GM21723 (cell line): ENCODE data around the gene AP5M1.
"Not testable (repeated sequence)": the region's sequence is repeated elsewhere in the genome, so short reads cannot be mapped to it uniquely, and the experiment has no call there.

ENCODE experiments used
- ATAC-seq: cut with Tn5 transposase; IDR thresholded peaks from one replicate; pipeline ENCODE4 v1.9.1; 2021; ENCODE audit warnings: mild to moderate bottlenecking, moderate library complexity; ENCODE audit not compliant: unreplicated experiment

The AP5M1 gene

DNA sequence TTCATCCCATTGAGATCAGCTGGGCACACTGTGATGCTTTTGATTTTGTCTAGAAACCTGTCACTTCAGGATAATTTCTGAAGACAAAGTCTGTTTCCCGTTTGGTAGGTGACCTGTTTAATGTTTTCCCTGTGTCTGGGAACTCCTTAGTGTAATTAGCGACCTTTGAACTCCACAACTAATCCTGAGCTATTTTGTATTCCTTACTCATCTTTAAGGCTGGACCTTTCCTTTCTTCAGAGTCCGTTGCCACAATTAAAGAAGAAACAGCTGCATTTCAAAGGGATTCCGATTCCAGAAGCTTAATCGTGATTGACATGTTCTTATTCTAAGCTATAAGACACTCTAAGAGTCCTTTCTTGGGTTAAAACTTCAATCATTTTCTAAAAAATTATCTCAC is 22.0 kb downstream of the AP5M1 start:
- no peak for ATAC-seq

DNA sequence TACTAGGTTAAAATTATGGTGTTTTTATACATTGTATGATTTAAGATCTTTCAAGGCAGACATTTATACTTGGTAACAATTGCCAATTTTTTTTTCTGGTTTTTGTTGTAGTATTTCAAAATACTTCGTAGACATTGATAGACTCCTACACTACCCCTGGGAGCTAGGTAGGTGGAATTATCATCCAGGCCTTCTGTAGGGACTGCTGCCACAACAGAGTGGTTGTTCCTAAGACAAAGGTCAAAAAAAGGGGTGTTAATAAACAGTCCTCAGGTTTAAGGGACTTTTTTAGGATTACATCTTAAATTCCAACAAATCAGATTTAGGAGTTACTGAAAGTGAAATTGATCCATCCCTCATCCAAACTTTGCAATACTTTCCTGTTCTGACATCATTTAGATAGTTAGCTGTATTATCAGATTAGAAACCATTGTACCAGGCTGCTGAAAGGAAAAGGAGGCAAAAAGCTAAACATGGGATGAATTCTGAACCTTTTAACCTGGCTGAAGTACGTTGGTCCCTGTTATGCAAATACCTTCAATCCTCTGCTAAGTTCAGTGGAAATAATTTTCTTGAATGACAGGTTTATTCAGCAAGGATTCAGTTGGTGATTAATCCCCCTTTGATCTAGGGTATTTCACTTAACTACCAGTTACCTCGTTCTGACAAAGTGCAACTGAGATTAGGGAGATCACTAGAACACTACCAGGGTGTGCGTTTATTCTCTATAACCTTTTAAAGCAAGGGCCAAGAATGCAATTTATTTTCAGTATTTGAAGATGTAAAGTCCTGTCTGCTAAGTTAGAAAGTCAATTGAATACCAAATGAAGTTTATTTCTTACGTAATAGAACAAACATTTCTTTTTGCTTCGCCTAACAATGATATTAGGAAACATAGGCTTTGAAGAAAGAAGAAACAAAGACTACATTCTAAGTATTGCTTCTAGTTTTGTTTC is 23.2 kb downstream of the AP5M1 start:
- ATAC-seq, result no peak

DNA sequence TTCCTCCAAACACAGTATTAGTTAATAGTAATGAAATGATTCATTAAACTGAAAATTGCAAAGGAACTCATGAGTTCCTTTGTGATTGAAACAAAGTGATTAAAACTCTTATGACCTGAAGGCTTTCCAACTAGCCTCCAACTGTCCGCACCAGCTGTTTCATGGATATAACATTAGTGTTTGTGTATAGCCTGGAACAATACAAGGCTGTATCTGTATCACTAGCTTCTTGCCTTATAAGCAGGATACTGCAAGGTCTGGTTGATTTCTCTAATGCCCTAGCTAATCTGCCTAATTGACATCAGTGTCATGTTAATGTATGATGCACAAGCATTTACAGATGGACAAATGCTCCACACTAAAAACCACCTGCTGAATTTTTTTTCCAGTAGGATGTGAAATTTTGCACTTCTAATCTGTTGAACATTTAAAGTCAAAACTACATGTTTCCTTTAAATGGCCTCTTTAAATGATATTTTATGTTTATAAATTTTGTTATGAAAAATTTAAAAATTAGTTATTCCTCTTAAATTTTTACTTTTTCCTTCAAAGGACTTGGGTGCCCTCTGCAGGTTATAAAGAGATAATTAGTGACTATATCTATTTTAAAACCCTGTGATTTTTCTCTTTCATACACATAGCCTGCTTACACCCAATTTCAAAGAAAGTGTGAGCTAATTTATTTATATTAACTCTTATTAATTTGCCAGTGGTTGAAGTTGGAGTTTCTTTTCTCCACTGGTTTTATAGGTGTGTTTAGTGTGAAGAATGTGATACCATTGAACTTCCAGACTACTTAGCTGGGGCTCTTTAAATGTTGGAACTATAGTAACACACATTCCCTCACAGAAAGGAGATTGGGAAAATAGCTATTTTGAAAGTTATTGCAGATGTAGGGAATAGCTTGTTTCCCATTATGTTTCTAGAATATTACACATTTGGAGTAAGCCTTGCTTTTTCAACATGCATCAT is 25.4 kb downstream of the AP5M1 start:
- ATAC-seq, result no peak

DNA sequence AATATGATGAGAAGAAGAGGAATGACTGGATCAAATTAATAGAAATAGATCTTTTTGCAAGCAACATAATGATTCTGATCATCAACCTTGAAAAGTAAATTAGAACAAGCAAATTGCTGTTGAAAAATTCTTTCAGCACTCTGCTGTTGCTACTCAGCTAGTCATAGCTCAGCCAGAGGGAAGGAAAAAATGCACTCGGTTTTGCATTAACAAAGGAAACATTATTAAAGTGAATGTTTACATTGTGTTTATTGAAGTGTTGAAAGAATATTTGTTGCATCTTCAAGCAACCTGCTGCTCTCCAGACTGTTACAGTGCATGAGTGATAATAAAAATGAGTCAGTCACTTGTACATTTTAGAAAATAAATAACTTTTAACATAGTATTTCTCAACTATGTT is 26.5 kb downstream of the AP5M1 start:
- no peak for ATAC-seq

DNA sequence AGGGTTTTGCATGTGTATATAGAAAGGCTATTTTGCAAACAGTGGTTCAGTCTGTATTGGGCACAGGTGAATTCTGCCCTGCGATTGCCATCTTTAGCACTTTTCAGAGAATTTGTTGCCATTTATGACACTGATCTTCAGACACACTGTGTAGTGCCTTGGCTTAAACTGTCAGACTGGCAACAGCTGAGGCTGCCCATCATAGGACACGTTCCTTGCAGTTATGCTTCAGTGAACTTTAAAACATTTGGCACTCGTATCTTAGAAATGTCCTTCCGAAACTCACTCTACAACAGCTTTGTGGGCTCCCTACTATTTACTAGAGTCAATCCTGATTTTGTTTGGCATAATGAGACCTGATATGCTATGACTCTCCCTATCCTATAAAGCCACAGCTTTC is 29.1 kb downstream of the AP5M1 start:
- no peak for ATAC-seq

DNA sequence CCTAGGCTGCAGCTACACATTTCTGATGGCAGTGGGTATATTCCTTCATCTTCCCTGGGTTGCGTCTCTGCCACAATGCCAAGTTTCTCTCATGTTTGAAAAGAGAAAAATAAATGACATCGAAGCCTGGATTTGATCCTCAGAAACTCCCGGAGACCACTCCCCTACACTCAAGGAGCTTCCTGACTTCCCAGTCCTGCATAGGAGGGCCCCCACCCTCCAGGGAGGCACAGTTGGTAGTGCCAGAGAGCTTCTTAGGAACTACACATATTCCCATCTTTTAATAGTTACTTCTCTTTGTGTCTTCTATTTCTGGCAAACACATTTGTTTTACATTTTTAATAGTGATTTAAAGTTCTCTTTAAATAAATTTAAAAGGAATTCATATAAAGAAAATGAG is 30.7 kb downstream of the AP5M1 start:
- no peak for ATAC-seq

DNA sequence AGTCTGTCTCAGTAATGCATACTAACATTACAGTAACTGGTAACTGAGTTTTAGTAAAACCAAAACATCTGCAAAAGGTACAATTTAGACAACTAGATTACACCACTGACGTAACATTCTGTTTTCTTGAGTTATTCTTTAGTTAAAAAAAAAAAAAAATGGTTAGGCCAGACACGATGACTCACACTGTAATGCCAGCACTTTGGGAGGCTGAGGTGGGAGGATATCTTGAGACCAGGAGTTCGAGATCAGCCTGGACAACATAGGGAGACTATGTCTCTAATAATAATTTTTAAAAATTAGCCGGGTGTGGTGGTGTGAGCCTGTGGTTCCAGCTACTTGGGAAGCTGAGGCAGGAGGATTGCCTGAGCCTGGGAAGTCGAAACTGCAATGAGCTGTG is 34.1 kb downstream of the AP5M1 start:
- no peak for ATAC-seq

DNA sequence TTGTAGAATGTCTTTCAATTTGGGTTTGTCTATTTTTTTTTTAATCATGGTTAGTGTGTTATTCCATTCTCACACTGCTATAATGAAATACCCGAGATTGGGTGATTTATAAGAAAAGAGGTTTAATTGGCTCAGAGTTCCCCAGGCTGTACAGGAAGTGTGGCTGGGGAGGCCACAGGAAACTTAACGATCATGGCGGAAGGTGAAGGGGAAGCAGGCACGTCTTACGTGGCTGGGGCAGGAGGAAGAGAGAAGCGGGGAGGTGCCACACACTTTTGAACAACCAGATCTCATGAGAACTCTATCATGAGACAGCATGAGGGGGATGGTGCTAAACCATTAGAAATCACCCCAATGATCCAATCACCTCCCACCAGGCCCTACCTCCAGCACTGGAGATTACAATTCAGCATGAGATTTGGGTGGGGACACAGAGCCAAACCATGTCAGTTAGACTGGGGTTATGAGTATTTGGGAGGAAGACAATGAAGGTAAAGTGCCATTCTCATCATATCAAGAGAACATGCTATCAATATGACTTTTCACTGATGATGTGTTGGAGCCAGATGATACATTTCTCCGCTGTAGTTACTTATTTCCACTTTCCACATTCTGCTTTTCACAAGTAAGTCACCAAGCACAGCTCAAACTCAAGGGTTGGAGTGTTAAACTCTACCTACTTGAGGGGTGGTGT is 45.8 kb downstream of the AP5M1 start:
- no peak for ATAC-seq

DNA sequence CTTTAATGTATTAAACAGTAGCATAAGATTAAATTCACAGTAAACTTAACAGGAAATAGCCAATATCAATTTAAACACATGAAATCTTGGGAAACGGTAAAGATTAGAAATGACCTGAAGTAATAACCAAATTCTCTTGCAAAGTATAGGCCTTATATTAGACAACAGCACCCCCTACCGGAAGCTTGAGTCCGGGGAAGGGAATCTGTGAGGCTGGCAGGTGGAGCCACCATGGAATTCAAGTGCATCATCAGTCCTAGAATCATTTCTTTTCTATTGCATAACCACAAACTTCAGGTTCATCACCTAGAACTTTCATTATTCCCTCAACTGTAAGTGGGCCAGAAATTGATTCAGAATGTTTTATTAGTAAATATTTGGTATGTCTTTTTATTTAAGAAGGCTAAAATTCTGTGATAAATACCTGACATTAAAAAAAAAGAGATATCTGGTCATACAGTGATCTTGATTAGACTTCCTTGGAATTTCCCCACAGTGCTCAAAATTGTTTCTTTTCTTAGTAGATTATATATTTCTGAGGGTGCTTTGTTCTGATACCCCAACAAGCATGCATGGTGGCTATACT is 48.6 kb downstream of the AP5M1 start:
- peak; percentile 84 for ATAC-seq

DNA sequence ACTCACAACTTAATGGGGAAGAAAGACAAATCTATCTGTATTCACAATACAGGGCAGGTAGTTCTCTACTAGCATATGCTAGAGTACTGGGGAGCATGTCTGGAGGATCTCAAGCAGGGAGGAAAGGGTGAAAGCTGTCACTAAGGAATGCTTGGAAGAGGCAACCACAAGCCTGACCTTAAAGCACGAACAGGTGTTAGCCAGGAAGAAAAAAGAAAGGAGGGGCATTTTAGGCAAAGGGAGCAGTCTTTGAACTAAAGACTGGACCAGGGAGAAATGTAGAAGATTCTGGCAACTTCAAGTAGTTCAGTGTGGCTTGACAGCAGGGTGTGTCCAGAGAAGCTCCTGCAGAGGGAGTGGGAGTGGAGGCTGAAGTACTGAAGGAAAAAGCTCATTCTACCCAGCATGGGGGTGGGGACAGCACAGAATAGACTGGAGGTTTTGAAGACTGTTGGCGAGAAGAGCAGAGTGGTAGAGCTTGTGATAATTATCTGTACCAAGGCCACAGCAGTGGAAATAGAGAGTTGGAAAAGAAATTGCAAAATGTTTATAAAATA is 50.9 kb downstream of the AP5M1 start:
- no peak for ATAC-seq

DNA sequence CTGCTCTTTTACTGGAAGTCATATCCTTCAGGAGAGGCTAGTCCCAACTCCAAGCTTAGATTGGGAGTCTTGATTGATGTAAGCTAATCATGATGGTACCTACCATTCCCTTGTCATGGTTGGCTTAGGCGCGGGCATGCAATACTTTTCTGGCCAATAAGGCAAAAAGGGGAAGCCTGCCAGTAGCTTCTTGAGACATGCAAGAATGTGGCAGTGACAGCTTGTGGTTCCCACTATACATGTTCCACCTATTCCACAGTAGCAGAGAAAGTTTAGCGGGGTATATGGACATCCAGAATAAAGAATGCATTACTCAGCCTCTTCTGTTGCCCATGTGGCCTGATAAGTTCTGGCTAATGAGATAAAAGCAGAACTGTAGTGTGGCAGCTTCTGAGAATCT is 55.0 kb downstream of the AP5M1 start:
- no peak for ATAC-seq

DNA sequence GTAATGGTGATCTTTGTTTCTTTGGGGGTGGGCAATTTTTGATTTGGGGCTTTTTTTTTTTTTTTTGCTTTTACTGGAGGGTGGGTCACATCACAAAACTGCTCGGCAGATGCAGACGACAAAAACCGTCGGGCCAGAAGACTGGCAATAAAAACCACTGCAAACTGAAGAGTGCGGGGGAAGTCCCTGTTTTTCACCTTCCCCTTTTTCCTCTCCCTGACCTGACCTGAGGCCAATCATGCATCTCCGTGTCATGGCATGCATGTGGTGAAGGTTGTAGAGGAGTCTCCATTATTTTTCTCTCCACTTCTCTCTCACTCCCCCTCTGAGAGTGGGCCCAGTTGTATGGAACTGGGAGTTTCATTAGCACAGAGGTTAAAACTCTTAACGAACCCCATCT is 57.5 kb downstream of the AP5M1 start:
- peak; percentile 99 for ATAC-seq

DNA sequence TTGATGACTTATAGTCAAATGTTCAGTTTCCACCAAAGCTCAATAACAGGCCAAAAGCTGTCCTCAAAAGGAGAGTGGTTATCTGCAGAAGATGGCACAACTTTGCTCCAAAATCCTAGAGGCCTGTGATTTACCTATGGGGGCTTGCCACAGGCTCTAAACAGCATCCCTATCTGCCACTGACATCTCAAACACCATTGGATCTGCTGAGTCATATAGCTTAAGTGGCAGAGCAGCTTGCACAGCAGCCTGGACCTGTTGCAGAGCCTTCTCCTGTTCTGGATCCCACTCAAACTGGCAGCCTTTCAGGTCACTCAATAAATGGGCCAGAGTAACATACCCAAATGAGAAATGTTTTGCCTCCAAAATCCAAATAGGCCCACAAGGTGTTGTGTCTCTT is 61.1 kb downstream of the AP5M1 start:
- no peak for ATAC-seq

DNA sequence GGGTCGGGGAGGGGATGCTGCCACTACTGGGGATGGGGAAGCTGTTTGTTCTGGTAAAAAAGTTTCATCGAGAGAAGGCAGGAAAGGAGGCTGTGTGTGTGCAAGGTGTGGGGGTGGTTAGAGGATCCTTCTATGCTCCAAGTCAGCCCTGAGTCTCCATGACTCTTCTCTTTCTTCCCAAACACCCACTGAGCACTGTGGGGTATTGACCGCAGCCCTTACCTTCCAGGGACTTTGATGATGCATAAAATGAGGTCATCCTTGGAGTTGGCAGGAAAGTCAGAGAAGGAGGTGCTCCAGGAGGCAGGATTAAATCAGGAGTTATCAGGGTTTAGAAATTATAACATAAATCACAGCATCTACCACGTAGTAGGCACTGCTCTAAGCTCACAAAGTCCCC is 63.7 kb downstream of the AP5M1 start:
- ATAC-seq, result not testable (repeated sequence)

DNA sequence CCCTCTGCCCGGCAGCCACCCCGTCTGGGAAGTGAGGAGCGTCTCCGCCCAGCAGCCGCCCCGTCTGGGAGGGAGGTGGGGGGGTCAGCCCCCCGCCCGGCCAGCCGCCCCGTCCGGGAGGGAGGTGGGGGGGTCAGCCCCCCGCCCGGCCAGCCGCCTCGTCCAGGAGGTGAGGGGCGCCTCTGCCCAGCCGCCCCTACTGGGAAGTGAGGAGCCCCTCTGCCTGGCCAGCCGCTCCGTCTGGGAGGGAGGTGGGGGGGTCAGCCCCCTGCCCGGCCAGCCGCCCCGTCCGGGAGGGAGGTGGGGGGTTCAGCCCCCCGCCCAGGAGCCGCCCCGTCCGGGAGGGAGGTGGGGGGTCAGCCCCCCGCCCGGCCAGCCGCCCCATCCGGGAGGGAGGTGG is 65.0 kb downstream of the AP5M1 start:
- ATAC-seq, result not testable (repeated sequence)

DNA sequence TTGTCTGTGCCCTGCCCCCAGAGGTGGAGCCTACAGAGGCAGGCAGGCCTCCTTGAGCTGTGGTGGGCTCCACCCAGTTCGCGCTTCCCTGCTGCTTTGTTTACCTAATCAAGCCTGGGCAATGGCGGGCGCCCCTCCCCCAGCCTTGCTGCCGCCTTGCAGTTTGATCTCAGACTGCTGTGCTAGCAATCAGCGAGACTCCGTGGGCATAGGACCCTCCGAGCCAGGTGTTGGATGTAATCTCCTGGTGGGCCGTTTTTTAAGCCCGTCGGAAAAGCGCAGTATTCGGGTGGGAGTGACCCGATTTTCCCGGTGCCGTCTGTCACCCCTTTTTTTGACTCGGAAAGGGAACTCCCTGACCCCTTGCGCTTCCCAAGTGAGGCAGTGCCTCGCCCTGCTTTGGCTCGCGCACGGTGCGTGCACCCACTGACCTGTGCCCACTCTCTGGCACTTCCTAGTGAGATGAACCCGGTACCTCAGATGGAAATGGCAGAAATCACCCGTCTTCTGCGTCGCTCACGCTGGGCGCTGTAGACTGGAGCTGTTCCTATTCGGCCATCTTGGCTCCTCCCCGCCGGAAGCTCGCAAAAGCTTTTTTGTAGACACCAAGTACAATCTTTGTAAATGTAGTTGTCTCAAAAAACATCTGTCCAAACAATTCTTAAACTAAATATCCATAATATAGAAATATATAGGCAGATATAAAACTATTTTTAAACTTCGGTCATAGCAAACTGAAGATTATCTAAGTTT is 75.0 kb downstream of the AP5M1 start:
- not testable (repeated sequence) for ATAC-seq

DNA sequence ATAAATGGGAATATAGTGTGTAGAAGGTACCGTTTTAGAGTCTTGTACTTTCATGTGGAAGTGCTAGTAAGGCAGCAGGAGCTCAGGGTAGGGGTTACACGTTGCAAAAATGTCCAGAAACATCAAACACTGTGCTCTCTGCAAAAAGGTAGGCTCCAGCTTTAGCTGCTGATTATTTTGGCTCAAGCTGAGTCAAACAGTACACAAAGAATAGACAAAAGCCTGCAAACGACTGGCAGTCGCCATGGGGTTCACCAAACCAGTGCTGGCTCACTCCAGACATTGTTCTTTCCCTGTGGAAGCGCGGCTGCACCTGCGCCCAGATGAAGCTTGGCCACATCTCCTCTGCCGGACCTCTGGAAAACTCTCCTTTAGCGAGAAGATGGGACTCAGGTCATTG is 76.3 kb downstream of the AP5M1 start:
- no peak for ATAC-seq

DNA sequence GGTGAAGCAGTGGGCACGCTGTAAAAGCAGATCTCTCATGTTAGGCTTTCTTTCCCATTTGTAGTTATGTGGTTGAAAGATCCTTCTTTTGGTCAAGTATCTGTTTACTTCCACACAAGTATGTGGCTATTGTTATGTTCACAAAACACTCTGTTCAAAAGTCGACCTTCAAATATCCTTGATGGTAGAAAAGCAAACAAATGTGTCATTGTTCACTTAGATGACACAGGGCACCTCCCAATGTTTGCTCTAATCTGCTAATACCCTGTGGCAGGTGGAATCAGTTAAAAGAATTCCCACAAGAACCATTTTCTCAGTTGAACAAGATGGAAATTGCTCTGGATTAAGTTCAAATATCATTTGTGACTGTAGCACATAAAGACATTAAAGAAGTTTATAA is 78.0 kb downstream of the AP5M1 start:
- ATAC-seq, result no peak
